ENCODE data around the gene TMEM219.

GRCh38 chr16:29982560-29983419 is 20.9 kb downstream of the TMEM219 start:
- no peak for TF ChIP-seq CTCF (IDR thresholded peaks at IDR 0.05)
- TF ChIP-seq POLR2A (IDR thresholded peaks at IDR 0.05) = no peak
